D721Med (cell line): Measurements from ENCODE around the gene PPARA.
A peak's percentile ranks its signal among the peaks of the same experiment; 100 is the strongest.

Experiments
- DNase-seq: peaks from one replicate; pipeline ENCODE4 v3.0.0; 2011; ENCODE audit warnings: low spot score; ENCODE audit not compliant: insufficient read length
- FAIRE-seq: peaks from 2 replicates; lab custom pipeline; 2011; peaks lifted over from hg19 to GRCh38; lab: Jason Lieb, UNC
- TF ChIP-seq, protein P1 (sequence below): IDR thresholded peaks from 2 replicates; pipeline ENCODE4 v1.5.1; 2012; ENCODE audit warnings: mild to moderate bottlenecking, control low read depth; ENCODE audit not compliant: insufficient read depth; ENCODE audit errors: missing control alignments

The PPARA gene

DNA sequence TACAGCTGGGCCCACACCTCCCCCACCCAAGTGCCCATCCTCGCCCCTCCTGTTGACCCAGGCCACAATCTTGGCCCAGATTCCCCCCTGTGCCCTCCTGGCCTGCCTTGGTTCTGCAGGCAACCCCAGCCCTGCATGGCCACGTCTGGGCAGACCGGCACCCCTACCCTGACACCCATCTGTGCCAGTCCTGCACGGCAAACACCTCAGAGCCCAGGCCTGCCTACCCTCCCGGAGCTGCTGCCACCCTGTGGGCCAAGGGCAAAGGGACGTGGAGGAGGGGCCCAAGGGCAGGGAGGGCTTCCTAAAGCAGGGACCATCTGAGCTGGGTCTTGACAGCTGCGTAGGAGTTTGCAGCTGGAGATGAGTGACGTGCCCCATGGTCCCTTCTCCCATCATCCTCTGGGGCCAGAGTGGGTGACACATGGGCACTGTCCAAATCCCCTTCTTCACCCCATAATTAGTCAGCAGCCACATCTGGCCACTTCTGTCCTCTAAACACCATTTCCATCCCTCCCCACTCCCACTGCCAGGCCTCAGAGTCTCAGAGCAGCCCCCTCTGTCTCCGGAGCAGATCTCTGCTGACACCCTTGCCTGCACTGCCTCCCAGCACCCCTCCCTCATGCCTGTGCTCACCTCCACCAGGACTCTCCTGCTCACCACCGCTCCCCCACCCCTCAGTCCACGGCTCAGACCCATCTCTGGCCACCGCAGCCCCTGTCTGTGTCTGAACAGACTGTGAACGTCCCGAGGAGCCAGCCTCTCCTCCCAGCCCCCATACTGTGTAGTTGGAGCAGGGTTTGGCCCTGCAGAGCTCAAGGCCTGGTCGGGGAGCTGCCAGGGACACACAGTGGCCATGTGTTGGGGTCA lies 35.6 kb upstream of the PPARA start:
- DNase-seq (no peak), FAIRE-seq (no peak)
- TF ChIP-seq, protein P1, sequence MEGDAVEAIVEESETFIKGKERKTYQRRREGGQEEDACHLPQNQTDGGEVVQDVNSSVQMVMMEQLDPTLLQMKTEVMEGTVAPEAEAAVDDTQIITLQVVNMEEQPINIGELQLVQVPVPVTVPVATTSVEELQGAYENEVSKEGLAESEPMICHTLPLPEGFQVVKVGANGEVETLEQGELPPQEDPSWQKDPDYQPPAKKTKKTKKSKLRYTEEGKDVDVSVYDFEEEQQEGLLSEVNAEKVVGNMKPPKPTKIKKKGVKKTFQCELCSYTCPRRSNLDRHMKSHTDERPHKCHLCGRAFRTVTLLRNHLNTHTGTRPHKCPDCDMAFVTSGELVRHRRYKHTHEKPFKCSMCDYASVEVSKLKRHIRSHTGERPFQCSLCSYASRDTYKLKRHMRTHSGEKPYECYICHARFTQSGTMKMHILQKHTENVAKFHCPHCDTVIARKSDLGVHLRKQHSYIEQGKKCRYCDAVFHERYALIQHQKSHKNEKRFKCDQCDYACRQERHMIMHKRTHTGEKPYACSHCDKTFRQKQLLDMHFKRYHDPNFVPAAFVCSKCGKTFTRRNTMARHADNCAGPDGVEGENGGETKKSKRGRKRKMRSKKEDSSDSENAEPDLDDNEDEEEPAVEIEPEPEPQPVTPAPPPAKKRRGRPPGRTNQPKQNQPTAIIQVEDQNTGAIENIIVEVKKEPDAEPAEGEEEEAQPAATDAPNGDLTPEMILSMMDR, result no peak

GRCh38 chr22:46115388-46115678 lies 35.0 kb upstream of the PPARA start:
- DNase-seq (no peak), FAIRE-seq (no peak)
- TF ChIP-seq, protein P1, result no peak

DNA sequence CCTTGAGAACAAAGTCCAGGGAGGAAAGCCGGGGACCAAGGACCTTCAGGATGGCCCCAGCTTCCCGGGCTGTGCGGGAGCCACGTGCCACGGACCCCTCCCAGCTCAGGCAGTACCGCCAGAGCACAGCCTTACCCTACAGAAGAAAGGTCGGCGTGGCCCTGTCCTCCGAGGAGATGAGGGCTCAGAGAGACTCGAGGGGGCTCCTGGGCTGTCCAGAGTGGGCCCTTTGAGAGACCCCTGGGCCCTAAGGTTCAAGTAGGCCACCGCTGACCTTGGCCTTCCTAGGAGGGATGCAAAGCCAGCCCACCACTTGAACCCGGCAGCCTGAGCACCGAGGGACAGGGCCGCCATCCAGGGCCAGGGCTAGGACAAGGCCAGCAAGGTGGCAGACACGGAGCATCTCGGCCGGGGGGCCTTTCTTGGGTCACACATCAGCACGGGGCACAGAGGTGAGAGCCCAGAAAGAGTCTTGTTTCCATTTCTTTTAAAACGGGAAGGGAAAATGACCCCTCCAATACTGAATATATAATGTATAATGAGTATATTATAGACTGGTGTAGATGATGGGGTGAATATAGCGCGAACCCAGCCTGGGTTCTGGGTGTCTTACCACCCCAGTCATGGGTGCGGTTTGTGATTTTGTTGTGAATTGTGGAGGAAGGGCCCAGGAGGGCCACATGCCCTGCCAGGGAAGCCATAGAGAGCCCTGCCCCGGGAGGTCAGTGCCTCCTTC lies 34.4 kb upstream of the PPARA start:
- FAIRE-seq (no peak), DNase-seq (no peak)
- TF ChIP-seq, protein P1, result no peak

- TF ChIP-seq, protein P1, result peak; percentile 58
- no peak for FAIRE-seq
These were observed 33.8 kb upstream of the PPARA start for GRCh38 chr22:46116491-46116958.

DNA sequence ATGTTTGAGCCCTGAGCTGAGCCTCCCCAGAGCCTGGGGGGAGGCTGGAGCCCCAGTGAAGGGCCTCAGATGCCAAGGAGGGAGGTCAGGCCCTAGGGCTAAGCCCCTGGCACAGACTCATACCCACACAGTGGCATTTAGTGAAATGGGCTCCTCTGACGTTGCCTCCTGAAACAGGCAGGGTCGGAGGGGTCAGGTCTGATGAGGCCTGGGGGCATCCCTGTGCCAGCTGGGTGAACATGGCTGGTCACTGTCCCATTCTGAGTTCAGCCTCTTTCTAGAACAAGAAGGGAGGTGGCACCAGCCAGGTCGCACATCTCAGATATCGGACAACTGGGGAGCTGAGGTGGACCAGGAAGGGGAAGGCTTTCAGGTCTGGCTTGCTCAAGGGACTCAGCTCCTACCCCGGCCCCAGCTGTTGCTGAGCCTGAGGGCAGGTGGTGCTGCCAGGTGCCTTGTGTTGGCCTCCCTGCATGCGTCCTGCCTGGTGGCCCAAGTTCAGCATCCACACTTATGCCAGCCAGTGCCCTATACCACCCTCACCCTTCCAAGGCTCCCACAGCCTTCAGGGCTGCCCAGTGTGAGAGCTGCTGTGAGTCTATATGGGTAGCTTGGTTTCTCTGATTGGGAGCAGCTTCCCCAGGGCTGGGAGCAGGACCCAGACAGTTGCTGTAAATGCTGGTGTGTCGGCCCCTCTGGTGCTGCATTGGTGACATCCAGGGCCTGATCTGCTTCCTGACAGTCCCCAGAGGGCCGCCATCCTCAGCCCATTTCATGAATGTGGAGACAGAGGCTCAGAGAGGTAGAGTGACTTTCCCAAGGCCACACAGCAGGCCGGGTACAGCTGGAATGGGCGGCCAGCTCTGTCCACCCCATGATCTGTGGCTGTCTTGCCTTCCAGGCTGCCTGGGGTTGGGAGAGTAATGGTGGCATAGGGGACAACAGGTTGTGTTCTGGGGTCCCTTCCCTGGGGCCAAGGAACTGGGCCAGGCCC lies 32.8 kb upstream of the PPARA start:
- TF ChIP-seq, protein P1, result no peak
- FAIRE-seq, result no peak
- DNase-seq, result no peak

More at GRCh38 chr22:46116491-46116958, 33.8 kb upstream of the PPARA start:
- DNase-seq, result peak; percentile 73

- TF ChIP-seq, protein P1, result no peak
These were observed 31.1 kb upstream of the PPARA start for GRCh38 chr22:46119093-46119728.

More at GRCh38 chr22:46119093-46119728, 31.1 kb upstream of the PPARA start:
- FAIRE-seq (no peak), DNase-seq (no peak)
